RWPE1 (cell line): ENCODE measurements around the gene GPC6.

Experiments
- CTCF ChIA-PET: fragments of 350-600 bp; sonication (Branson Sonifier 250); formaldehyde crosslinking; extraction: SDS; loops from one replicate; lab custom pipeline; 2021; lab: Yijun Ruan, JAX
- POLR2A ChIA-PET: fragments of 400-600 bp; formaldehyde crosslinking; extraction: SDS; loops from one replicate; lab custom pipeline; 2020; ENCODE audit warnings: antibody characterized with exemption; ENCODE audit not compliant: low non-redundant PET; lab: Yijun Ruan, JAX
- DNase-seq: peaks from one replicate; pipeline ENCODE4 v3.0.0; 2012; ENCODE audit warnings: low spot score
- H3K27ac ChIP-seq: fragments of 450-650 bp; 2 replicates; pipeline ENCODE4 v1.5.1; 2017
- CTCF ChIP-seq: fragments of 450-650 bp; conservative IDR thresholded peaks from 2 replicates; pipeline ENCODE4 v1.5.1; 2017; ENCODE audit warnings: low read depth, mild to moderate bottlenecking

GPC6 gene

GRCh38 chr13:93800342-93800741 lies 573.7 kb downstream of the GPC6 start:
- CTCF ChIA-PET = no interaction called here
- POLR2A ChIA-PET = no interaction called here
- H3K27ac ChIP-seq = no peak overlapping the region
- DNase-seq = no peak
- TF ChIP-seq CTCF = no peak

- no peak overlapping the region for H3K27ac ChIP-seq
- TF ChIP-seq CTCF = no peak
- ChIA-PET POLR2A (no interaction called here), CTCF (interaction anchor here (0.6 kb wide), 2 partner anchors 91 to 1410 kb away, joined by 3 to 4 read pairs; no protein-coding TSS in a partner anchor)
- DNase-seq = no peak
These were observed 579.1 kb downstream of the GPC6 start for GRCh38 chr13:93805736-93806135.

GRCh38 chr13:93806861-93807260 lies 580.3 kb downstream of the GPC6 start:
- TF ChIP-seq CTCF = no peak
- no peak overlapping the region for H3K27ac ChIP-seq
- ChIA-PET POLR2A (no interaction called here), CTCF (no interaction called here)
- no peak for DNase-seq

GRCh38 chr13:93810264-93810663 lies 583.7 kb downstream of the GPC6 start:
- DNase-seq = no peak
- no peak for TF ChIP-seq CTCF
- ChIA-PET POLR2A (no interaction called here), CTCF (no interaction called here)
- no peak overlapping the region for H3K27ac ChIP-seq

- no peak for TF ChIP-seq CTCF
- DNase-seq = no peak
- POLR2A ChIA-PET = no interaction called here
- H3K27ac ChIP-seq = no peak overlapping the region
- CTCF ChIA-PET = no interaction called here
These were observed 584.6 kb downstream of the GPC6 start for GRCh38 chr13:93811071-93811737.

GRCh38 chr13:93811738-93812112 lies 585.1 kb downstream of the GPC6 start:
- CTCF ChIA-PET = no interaction called here
- no peak for DNase-seq
- no peak for TF ChIP-seq CTCF
- H3K27ac ChIP-seq = no peak overlapping the region
- POLR2A ChIA-PET = no interaction called here
